ENCODE data around the gene DLK1. TPM values are rescaled to one million over a fixed set of nuclear protein-coding genes. Genes with fewer than 3 reads are reported as not detected.

Gene DLK1
- total and polyA plus RNA-seq, 2 experiments from 2014 or later: 1,378 to 3,299 TPM

GRCh38 chr14:100731011-100731670 is 4.4 kb downstream of the DLK1 start:
- Histone ChIP-seq H3K79me2 (peaks cover 28% of the 10 kb centered on the region), H4K20me1 (ENCODE audit: insufficient read depth, poor library complexity, severe bottlenecking) (no peaks in the 10 kb centered on the region), H3K4me3 (no peak overlapping the region), H2AFZ (no peak overlapping the region), H3K9me2 (replicated peaks; ENCODE audit: insufficient read depth) (no peaks in the 10 kb centered on the region), H3K27me3 (peaks cover 25% of the 10 kb centered on the region), H3K4me1 (ENCODE audit: insufficient read depth) (peaks cover 10% of the 10 kb centered on the region), H3K9me3 (ENCODE audit: low read depth) (no peaks in the 10 kb centered on the region), H3K27ac (peak overlapping the region; percentile 31), H3K36me3 (replicated peaks; ENCODE audit: insufficient read depth, low read depth) (no peaks in the 10 kb centered on the region), H3K4me2 (no peak overlapping the region)
- TF ChIP-seq EZH2 (IDR thresholded peaks at IDR 0.05; ENCODE audit: borderline replicate concordance): no peak
- no peak for TF ChIP-seq EZH2phosphoT487 (IDR thresholded peaks at IDR 0.05; ENCODE audit: low read depth, severe bottlenecking, unreplicated experiment)
- TF ChIP-seq CTCF (IDR thresholded peaks at IDR 0.05; ENCODE audit: poor library complexity): no peak
- DNase-seq (ENCODE audit: low spot score): no peak
- 81% methylated on average over 7 of the region's 7 CpGs for WGBS (ENCODE audit: low lambda C conversion rate, missing lambda C conversion rate)

- Histone ChIP-seq H4K20me1 (ENCODE audit: insufficient read depth, poor library complexity, severe bottlenecking) (no peaks in the 10 kb centered on the region), H3K36me3 (replicated peaks; ENCODE audit: insufficient read depth, low read depth) (no peaks in the 10 kb centered on the region), H3K9me2 (replicated peaks; ENCODE audit: insufficient read depth) (no peaks in the 10 kb centered on the region), H2AFZ (no peak overlapping the region), H3K79me2 (peaks cover 22% of the 10 kb centered on the region), H3K27me3 (peaks cover 20% of the 10 kb centered on the region), H3K9me3 (ENCODE audit: low read depth) (no peaks in the 10 kb centered on the region), H3K27ac (peak overlapping the region; percentile 9), H3K4me2 (no peak overlapping the region), H3K4me1 (ENCODE audit: insufficient read depth) (peaks cover 10% of the 10 kb centered on the region), H3K4me3 (no peak overlapping the region)
- no peak for DNase-seq (ENCODE audit: low spot score)
- WGBS (ENCODE audit: low lambda C conversion rate, missing lambda C conversion rate): 88% methylated on average over 34 of the region's 34 CpGs
- no peak for TF ChIP-seq CTCF (IDR thresholded peaks at IDR 0.05; ENCODE audit: poor library complexity)
- no peak for TF ChIP-seq EZH2phosphoT487 (IDR thresholded peaks at IDR 0.05; ENCODE audit: low read depth, severe bottlenecking, unreplicated experiment)
- no peak for TF ChIP-seq EZH2 (IDR thresholded peaks at IDR 0.05; ENCODE audit: borderline replicate concordance)
These were observed 5.4 kb downstream of the DLK1 start for GRCh38 chr14:100731846-100732765.

- Histone ChIP-seq H3K36me3 (replicated peaks; ENCODE audit: insufficient read depth, low read depth) (no peaks in the 10 kb centered on the region), H3K9me3 (ENCODE audit: low read depth) (no peaks in the 10 kb centered on the region), H2AFZ (no peak overlapping the region), H3K4me3 (no peak overlapping the region), H3K27ac (no peak overlapping the region), H3K9me2 (replicated peaks; ENCODE audit: insufficient read depth) (no peaks in the 10 kb centered on the region), H4K20me1 (ENCODE audit: insufficient read depth, poor library complexity, severe bottlenecking) (no peaks in the 10 kb centered on the region), H3K4me1 (ENCODE audit: insufficient read depth) (peaks cover 10% of the 10 kb centered on the region), H3K79me2 (peaks cover 16% of the 10 kb centered on the region), H3K27me3 (peaks cover 13% of the 10 kb centered on the region), H3K4me2 (no peak overlapping the region)
- WGBS (ENCODE audit: low lambda C conversion rate, missing lambda C conversion rate): 58% methylated on average over 7 of the region's 7 CpGs
- no peak for TF ChIP-seq EZH2phosphoT487 (IDR thresholded peaks at IDR 0.05; ENCODE audit: low read depth, severe bottlenecking, unreplicated experiment)
- TF ChIP-seq EZH2 (IDR thresholded peaks at IDR 0.05; ENCODE audit: borderline replicate concordance): no peak
- TF ChIP-seq CTCF (IDR thresholded peaks at IDR 0.05; ENCODE audit: poor library complexity): no peak
- no peak for DNase-seq (ENCODE audit: low spot score)
These were observed 6.0 kb downstream of the DLK1 start for GRCh38 chr14:100732766-100733100.

All from hepatocyte (in vitro differentiated cells).